NCI-H526 (cell line): ENCODE measurements around the gene LGALS8.

Experiments
- DNase-seq, 2 experiments: peaks; one replicate each; lab custom pipeline; 2025; lab: John Stamatoyannopoulos, UW

The LGALS8 gene

GRCh38 chr1:236509203-236509602 is 14.6 kb upstream of the LGALS8 start:
- DNase-seq: no peak

DNA sequence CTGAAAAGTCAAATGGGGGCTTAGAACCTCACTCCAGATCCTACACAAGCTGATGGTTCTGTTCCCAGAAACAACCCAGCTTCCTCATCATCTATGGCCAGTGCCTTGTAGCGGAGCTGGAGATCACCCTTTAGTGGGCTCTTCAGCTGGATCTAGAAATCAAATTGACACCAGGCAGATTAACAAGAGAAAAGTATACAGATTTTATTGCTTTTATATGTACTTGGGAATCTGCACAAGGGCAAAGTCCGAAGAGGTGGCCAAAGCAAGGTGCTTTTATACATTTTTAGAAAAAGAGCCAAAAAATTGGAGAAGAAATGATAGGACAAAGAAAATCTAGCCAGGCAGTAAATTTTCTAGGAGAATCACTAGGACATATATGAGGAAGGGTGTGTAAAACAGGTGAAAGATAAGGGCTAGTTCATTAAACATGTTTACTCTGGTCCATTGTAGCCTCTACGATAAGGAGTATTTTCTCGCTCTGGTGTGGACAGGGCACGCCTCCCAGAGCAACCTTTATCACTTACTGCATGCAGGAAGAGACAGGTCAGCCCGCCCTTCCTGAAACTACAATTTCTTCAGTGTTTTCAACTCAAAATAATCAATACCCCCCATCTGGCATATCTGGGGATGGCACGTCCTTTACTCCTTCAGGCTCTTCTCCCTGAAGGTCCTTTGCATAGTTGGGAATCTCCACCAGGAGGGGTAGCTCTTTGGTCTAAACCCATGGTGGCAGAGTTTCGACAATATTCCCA is 14.0 kb upstream of the LGALS8 start:
- DNase-seq: no peak

- DNase-seq: peak in 1 of 2 experiments; percentile 9
These were observed 11.9 kb upstream of the LGALS8 start for GRCh38 chr1:236511735-236512418.

- peak; percentile 79 to 82 for DNase-seq
These were observed 8.9 kb upstream of the LGALS8 start for GRCh38 chr1:236514703-236515442.

DNA sequence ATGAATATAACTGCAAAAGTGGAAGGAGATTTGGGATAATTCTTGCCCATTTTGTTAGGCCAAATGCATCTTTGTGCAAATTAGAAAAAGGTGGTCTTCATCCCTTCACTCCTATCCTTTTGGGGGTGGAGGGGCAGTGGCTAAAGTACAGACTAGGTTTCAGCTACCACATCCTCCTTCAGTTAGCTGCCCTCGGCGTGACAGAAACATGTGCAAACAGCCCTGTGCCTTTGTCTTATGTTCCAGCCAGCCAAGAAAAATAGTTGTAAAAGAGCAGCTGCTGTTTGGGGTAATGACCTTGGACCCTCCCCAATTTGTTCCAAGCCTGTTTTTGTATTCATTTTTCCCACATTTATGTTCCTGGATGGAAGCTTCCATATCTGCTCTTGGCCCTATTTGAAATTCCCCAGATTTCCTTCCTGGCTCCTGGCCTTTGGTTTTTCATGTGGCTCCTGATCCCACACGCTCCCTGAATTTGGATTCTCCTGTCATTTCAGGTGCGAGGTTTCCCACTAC is 8.3 kb upstream of the LGALS8 start:
- peak; percentile 68 to 75 for DNase-seq

- peak in 1 of 2 experiments; percentile 4 for DNase-seq
These were observed 6.7 kb upstream of the LGALS8 start for GRCh38 chr1:236516929-236517704.

- DNase-seq: no peak
These were observed 5.5 kb upstream of the LGALS8 start for GRCh38 chr1:236518322-236518721.

DNA sequence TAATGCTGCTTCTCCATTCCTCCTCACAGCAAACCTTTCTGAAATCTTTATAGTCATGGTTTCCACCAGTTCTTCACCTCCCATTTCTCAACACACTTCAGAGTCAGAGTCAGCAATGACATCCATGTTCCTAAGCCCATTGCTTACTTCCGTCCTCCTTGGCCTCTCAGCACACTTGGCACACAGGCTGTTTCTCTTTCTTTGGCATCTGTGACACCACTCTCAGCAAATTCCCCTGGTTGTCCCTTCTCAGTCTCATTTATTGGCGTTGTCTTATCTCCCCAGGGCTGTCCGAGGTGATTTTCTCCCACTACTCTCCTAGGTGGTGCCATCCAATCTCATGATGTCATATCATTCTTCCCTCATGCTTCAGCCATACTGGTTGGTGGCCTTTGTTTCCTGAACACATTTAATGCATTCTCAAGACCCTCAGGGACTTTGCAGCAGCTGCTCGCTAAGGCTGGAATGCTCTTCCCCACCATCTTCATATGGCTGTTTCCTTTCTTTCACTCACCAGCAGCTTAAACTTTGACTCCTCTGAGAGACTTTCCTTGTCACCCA is 3.3 kb upstream of the LGALS8 start:
- DNase-seq: no peak

- DNase-seq: peak in 1 of 2 experiments; percentile 62
These were observed 662 bp upstream of the LGALS8 start for GRCh38 chr1:236522937-236523703.

DNA sequence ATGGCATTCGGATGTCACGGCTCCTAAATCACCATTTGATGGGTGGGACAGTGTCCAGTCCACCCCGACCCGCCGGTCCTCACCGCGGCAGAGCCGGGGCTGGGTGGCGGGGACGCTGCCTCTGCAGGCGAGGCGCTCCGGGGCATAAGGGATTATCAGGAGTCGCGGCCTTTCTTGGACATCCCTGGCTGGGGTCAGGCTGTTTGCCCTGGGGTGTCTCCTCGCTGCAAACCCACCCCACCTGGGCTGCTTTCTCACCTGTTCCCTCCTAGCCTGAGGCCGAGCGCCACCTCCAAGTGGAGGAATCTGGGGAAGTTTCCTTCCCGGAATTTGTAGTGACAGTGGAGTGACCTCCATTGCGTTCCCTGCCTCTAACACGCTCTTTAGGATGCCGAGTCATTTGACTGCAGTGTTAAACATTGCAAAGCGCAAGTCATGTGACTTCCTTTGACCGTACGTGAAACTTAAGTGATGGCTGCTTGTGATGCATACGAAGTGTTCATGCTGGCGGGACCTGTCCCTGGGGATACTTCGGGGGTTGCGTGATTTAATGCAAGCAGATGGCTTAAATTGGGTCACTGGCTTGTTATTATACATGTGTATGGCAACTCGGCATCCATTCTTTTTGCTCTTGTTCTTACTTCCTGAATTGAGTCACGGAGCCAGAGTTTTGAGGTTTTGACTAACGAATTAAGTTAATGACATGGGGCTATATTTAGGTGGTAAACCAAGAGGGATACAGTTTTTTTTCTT is 536 bp downstream of the LGALS8 start:
- DNase-seq: peak; percentile 64 to 73

DNA sequence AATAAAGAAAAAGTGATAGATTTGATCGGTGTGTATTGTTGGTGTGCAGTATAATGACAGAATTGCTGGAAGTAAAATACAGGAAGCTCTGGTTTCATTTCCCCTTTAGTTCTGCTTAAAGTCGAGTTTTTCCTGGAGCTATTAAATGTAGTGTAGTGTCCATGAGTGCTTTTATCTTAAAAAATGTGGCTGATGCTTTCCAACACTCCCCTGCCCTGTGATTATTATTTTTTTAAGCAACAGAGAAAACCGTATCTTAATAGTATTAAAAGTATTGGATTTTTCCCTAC is 1.1 kb downstream of the LGALS8 start:
- no peak for DNase-seq

- DNase-seq: no peak
These were observed 2.3 kb downstream of the LGALS8 start for GRCh38 chr1:236526079-236526478.

- DNase-seq: no peak
These were observed 6.5 kb downstream of the LGALS8 start for GRCh38 chr1:236530286-236530685.

DNA sequence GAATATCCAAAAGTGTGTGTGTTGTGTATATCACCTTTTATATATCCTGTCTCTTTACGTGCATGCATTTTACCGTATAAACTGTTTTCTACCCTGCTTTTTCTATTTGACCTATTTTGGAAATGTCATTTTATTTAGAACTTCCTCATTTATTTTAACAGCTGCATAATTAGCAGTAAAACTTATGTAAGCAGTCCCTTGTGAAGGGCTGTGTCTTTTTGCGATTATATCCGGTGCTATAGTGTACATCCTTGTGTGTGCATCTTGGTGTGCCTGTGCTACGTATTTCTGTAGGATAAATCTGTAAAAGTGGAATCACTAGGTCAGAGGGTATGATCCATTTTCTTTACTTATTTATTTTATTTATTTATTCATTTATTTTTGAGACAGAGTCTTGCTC is 7.2 kb downstream of the LGALS8 start:
- DNase-seq: no peak

DNA sequence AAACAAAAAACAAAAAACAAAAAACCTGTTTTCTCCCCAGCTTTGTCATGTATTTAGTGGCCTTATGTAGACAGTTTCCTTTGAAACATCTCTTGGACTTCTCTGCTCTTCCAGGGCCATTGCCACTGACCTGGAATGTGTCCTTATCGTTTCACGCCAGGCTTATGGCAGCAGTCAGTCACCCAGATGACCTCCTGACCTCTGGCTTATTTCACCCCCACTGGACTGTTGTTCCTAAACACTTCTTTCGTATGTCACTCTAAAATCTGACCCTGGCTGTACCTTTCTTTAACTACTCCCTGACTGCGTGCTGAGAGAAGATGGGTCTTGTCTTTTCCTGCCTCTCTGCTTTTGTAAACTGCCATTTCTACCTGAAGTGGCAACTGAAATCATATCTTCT is 9.1 kb downstream of the LGALS8 start:
- DNase-seq: no peak

DNA sequence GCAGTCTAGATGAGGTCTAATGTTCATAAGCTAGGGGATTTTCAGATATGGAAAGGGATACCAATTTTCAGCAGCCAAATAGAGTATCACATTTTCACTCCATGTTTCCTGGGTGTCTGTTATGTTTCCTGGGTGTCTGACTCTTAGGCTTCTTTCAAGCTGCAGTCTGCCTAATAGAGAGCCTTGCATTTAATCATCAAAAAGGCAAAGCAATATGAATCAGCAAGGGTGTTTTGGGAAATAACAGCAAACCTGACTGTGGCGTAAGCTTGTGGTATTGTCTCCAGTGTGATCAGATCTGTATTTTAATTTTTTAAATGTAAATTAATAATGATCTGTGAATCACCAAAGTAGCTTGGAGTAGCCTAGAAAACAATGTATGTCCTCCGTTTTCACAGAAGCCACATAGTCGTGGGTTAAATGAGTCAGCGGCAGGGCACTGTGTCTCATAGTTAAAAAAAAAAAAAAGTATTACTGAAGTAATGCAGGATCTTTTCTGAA is 10.4 kb downstream of the LGALS8 start:
- no peak for DNase-seq

- DNase-seq: no peak
These were observed 11.4 kb downstream of the LGALS8 start for GRCh38 chr1:236535190-236535589.

GRCh38 chr1:236535662-236536161 is 11.9 kb downstream of the LGALS8 start:
- no peak for DNase-seq

DNA sequence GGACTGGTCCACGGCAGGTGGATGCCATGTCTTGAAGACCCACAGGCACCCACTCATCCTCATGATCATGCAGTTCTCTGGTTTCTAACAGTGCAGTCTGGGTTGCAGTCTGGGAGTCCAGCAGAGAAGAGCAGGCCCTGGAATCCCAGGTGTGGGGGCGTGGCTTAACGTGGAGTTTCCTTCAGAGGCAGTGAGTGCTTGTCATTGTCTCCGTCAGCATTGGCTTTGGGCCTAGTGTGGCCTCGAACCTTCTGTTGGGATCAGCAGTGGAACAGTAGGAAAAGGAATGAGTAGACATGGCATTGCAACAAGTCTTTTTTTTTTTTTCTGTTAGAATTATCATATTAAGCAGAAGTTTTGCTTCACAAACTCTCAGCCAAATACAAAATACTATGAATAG is 12.8 kb downstream of the LGALS8 start:
- no peak for DNase-seq
